Neural cell (in vitro differentiated cells): ENCODE measurements around the gene HAAO.

Experiments used
- MXI1 ChIP-seq: fragments of 450-650 bp; conservative IDR thresholded peaks from 2 replicates; pipeline ENCODE4 v1.6.1; 2014; ENCODE audit warnings: antibody characterized with exemption, mild to moderate bottlenecking; ENCODE audit not compliant: poor library complexity, severe bottlenecking
- TAF1 ChIP-seq: IDR thresholded peaks from 2 replicates; pipeline ENCODE4 v1.6.1; 2012; ENCODE audit warnings: low read depth
- TF ChIP-seq, protein P1 (sequence below): fragments of 450-650 bp; IDR thresholded peaks from 2 replicates; pipeline ENCODE4 v1.5.1; 2014; ENCODE audit warnings: antibody characterized with exemption, mild to moderate bottlenecking, moderate library complexity; ENCODE audit not compliant: poor library complexity, severe bottlenecking

DNA sequence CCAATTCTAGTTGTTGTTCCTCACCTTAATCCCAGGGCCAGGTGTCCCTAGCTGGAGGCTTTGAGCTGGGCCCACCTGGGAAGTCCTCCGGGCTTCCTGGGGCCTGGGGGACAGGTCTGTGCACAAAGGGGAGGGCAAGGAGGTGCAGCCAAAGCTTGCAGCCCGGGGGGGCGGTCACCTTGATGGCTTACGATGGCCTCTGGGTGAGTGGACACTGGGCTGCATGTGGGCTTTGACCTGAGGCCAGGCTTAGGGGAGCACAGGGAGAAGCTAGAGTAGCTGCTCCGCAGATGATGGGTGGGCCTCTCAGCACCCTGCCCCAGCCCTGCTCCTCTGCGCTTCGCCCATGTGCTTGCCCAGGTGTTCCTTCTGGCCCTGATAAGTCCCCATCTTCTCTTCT is 41.8 kb upstream of the HAAO start:
- no peak for TF ChIP-seq TAF1
- no peak for TF ChIP-seq MXI1
- TF ChIP-seq, protein P1, sequence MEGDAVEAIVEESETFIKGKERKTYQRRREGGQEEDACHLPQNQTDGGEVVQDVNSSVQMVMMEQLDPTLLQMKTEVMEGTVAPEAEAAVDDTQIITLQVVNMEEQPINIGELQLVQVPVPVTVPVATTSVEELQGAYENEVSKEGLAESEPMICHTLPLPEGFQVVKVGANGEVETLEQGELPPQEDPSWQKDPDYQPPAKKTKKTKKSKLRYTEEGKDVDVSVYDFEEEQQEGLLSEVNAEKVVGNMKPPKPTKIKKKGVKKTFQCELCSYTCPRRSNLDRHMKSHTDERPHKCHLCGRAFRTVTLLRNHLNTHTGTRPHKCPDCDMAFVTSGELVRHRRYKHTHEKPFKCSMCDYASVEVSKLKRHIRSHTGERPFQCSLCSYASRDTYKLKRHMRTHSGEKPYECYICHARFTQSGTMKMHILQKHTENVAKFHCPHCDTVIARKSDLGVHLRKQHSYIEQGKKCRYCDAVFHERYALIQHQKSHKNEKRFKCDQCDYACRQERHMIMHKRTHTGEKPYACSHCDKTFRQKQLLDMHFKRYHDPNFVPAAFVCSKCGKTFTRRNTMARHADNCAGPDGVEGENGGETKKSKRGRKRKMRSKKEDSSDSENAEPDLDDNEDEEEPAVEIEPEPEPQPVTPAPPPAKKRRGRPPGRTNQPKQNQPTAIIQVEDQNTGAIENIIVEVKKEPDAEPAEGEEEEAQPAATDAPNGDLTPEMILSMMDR: no peak
